UCSD-AML1 (cell line): ENCODE results near the gene CHCHD3.
"Not testable (repeated sequence)": the region's sequence is repeated elsewhere in the genome, so short reads cannot be mapped to it uniquely, and the experiment has no call there.

ENCODE experiments used
- DNase-seq: peaks from one replicate; lab custom pipeline; 2025; ENCODE audit not compliant: unreplicated experiment; lab: John Stamatoyannopoulos, UW

The CHCHD3 gene

DNA sequence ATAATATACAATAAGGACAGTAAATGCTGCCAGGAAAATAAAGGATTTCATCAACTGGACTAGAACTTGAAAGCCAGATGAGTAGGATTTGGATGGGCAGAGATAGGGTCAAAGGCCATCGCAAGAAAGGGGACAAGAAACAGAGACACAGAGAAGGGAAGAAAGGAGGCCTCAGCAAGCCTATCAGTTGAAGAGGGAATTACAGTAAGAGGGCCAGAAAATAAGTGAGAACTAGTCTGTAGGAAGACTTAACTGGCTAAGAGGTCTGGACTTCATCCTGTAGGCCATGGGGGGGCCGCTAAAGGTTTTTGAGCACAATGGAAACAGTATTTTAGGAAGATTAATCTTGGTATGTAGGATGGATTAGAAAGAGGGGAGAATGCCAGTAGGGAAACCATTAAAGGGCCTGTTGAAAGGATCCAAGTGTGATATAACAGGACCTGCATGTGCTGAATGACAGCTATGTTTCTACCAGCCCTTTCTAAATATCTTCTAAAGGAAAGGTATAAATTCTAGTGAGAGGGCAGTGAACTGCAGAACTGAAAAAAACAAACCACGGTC lies 174.4 kb downstream of the CHCHD3 start:
- DNase-seq, result no peak

GRCh38 chr7:132906193-132906835 lies 175.6 kb downstream of the CHCHD3 start:
- DNase-seq, result no peak

DNA sequence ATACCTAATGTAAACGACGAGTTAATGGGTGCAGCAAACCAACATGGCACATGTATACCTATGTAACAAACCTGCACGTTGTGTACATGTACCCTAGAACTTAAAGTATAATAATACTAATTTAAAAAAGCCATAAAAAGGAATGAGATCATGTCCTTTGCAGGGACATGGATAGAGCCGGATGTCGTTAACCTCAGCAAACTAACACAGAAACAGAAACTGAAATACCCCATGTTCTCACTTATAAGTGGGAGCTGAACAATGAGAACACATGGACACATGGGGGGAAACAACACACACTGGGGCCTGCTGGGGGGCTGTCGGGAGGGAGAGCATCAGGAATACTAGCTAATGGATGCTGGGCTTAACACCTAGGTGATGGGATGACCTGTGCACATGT lies 176.8 kb downstream of the CHCHD3 start:
- not testable (repeated sequence) for DNase-seq

GRCh38 chr7:132904209-132904608 lies 177.7 kb downstream of the CHCHD3 start:
- DNase-seq, result no peak

DNA sequence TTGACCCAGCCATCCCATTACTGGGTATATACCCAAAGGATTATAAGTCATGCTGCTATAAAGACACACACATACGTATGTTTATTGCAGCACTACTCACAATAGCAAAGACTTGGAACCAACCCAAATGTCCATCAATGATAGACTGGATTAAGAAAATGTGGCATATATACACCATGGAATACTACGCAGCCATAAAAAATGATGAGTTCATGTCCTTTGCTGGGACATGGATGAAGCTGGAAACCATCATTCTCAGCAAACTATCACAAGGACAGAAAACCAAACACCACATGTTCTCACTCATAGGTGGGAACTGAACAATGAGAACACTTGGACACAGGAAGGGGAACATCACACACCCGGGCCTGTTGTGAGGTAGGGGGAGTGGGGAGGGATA lies 179.6 kb downstream of the CHCHD3 start:
- DNase-seq, result not testable (repeated sequence)

- DNase-seq, result no peak
These were observed 180.6 kb downstream of the CHCHD3 start for GRCh38 chr7:132901241-132901640.

- DNase-seq, result no peak
These were observed 182.1 kb downstream of the CHCHD3 start for GRCh38 chr7:132899833-132900232.

DNA sequence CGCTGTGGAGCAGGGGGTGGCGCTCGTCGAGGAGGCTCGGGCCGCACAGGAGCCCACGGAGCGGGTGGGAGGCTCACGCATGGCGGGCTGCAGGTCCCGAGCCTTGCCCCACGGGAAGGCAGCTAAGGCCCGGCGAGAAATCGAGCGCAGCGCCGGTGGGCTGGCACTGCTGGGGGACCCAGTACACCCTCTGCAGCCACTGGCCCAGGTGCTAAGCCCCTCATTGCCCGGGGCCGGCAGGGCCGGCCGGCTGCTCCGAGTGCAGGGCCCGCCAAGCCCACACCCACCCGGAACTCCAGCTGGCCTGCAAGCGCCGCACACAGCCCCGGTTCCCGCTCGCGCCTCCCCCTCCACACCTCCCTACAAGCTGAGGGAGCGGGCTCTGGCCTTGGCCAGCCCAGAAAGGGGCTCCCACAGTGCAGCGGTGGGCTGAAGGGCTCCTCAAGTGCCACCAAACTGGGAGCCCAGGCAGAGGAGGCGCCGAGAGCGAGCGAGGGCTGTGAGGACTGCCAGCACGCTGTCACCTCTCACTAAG lies 183.2 kb downstream of the CHCHD3 start:
- DNase-seq, result not testable (repeated sequence)

DNA sequence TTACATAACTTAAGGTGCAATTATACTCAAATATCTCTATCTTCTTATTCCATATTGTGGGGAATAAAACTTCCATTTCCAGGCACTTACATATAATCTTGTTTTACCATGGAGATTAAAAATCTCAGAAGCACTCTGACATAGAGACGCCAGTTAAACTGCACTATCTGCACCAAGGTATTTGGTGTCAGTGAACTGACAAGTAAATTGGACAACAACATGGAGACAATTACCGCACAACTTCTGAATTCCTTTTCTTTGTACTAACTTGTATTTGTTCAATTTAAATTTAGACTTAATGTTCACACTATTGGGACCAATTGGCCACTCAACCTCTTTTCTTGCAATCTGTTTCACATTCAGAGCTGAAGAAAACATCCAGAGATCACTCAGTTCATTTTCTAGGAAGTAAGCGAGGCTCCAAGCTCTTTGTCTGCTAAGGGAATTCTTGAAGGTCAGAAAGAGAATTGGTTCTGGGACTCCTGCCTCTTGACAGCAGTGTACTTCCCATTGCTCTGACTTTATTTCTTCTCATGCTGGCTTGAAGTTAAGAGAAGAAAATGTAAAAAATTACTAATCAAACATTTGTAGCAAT lies 184.7 kb downstream of the CHCHD3 start:
- no peak for DNase-seq

DNA sequence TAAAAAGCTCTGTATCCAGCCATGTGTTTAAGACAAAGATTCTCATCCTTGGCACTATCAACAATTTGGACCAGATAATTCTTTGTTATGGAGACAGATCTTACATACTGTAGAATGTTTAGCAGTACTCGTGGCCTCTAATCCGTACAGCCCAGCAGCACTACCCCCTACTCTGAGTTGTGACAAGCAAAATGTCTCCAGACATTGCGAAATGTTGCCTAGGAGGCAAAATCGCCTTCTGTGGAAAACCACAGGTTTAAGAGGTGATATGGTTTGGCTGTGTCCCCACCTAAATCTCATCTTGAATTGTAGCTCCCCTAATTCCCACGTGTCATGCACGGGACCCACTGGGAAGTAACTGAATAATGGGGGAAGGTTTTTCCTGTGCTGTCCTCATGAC lies 186.7 kb downstream of the CHCHD3 start:
- DNase-seq, result no peak

GRCh38 chr7:132893560-132893959 lies 188.3 kb downstream of the CHCHD3 start:
- DNase-seq, result no peak

DNA sequence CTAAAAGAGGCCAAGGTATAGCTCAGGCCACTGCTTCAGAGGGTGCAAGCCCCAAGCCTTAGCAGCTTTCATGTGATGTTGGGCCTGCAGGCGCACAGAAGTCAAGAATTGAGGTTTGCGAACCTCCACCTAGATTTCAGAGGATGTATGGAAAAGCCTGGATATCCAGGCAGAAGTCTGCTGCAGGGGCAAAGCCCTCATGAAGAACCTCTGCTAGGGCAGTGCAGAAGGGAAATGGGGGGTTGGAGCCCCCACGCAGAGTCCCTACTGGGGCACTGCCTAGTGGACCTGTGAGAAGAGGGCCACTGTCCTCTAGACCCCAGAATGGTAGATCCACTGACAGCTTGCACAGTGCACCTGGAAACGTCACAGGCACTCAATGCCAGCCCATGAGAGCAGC lies 189.1 kb downstream of the CHCHD3 start:
- not testable (repeated sequence) for DNase-seq

GRCh38 chr7:132891554-132891953 lies 190.3 kb downstream of the CHCHD3 start:
- no peak for DNase-seq

DNA sequence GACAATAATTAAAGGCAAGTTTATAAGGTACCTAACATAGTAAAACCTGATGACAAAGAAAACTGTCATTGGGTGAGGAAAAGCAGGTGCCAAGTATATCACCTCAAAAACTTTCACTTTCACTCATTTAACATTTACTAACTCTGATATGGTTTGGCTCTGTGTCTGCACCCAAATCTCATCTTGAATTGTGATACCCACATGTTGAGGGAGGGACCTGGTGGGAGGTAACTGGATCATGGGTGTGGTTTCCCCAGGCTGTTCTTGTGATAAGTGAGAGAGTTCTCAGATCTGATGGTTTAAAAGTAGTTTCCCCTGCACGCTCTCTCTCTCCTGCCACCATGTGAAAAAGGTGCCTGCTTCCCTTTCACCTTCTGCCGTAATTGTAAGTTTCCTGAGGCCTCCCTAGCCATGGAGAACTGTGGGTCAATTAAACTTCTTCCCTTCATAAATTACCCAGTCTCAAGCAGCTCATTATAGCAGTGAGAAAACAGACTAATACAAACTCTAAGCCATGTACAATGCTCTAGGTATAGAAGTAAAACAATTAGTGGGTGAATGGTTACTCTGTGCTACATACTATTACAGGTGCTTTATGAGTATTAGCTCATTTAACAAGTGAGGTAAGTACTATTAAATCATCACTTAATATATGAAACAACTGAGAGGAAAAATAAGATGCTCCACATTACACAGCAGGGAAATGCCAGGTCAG lies 199.0 kb downstream of the CHCHD3 start:
- DNase-seq, result no peak

GRCh38 chr7:132881317-132881716 lies 200.6 kb downstream of the CHCHD3 start:
- DNase-seq, result no peak

DNA sequence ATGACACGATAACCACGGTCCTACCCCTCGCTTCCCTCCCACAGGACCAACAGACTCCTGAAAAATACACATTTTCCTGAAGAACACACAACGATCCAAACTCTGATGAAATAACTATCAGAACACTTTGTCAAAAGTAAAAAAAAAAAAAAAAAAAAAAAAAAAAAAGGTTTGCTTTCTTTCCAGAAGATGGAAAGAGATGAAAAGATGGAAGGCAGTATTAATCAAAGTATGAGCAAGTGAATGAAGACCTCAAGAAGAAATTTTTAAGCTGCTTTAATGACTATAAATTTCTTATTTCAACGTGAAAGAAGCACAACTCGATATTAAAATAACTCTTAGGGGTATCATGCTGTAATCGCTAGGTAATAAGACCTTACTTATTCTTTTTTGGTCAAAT lies 202.3 kb downstream of the CHCHD3 start:
- no peak for DNase-seq

GRCh38 chr7:132878204-132878919 lies 203.5 kb downstream of the CHCHD3 start:
- no peak for DNase-seq

DNA sequence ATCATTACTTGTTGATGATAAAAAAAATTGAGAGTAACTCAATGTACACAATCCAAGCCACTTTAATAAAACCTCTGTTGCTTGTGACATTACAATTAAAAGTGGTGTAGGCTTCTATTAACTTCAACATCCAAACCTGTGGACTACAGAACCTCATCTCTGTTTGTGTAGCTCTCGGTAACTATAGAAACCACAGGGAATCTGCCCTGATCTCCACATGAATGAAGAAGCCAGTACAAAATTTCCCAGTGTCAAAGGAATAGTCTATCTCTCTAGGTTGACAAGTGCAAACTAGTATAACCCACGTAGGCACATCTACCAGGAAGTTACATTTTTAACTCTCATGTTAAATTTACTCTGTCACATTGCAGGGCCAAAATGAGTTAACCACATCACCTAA lies 204.3 kb downstream of the CHCHD3 start:
- no peak for DNase-seq

GRCh38 chr7:132876576-132876975 lies 205.3 kb downstream of the CHCHD3 start:
- DNase-seq, result no peak

GRCh38 chr7:132872034-132872433 lies 209.9 kb downstream of the CHCHD3 start:
- DNase-seq, result no peak

- DNase-seq, result no peak
These were observed 210.5 kb downstream of the CHCHD3 start for GRCh38 chr7:132871419-132871818.
